ENCODE data around the gene CIBAR2.
"Not testable (repeated sequence)": the region's sequence is repeated elsewhere in the genome, so short reads cannot be mapped to it uniquely, and the experiment has no call there.

The CIBAR2 gene

GRCh38 chr16:85127379-85127723, 15.1 kb upstream of the CIBAR2 start:
- no peak for DNase-seq

GRCh38 chr16:85126705-85127378, 14.6 kb upstream of the CIBAR2 start:
- peak; percentile 26 for DNase-seq

GRCh38 chr16:85126394-85126704, 14.1 kb upstream of the CIBAR2 start:
- no peak for DNase-seq

- DNase-seq: no peak
Measured at GRCh38 chr16:85125570-85126393, 13.5 kb upstream of the CIBAR2 start.

GRCh38 chr16:85124636-85125346, 12.5 kb upstream of the CIBAR2 start:
- DNase-seq: no peak

GRCh38 chr16:85123891-85124635, 11.8 kb upstream of the CIBAR2 start:
- DNase-seq: no peak

- not testable (repeated sequence) for DNase-seq
Measured at GRCh38 chr16:85123441-85123840, 11.2 kb upstream of the CIBAR2 start.

- DNase-seq: no peak
Measured at GRCh38 chr16:85120006-85120340, 7.7 kb upstream of the CIBAR2 start.

GRCh38 chr16:85117418-85117817, 5.1 kb upstream of the CIBAR2 start:
- no peak for DNase-seq

GRCh38 chr16:85114909-85115567, 2.8 kb upstream of the CIBAR2 start:
- DNase-seq: peak; percentile 76

- no peak for DNase-seq
Measured at GRCh38 chr16:85113913-85114312, 1.6 kb upstream of the CIBAR2 start.

- DNase-seq: no peak
Measured at GRCh38 chr16:85113168-85113733, 979 bp upstream of the CIBAR2 start.

- no peak for DNase-seq
Measured at GRCh38 chr16:85111184-85111583, 1.1 kb downstream of the CIBAR2 start.

GRCh38 chr16:85110105-85110504, 2.2 kb downstream of the CIBAR2 start:
- no peak for DNase-seq

- no peak for DNase-seq
Measured at GRCh38 chr16:85107532-85107931, 4.7 kb downstream of the CIBAR2 start.

- DNase-seq: no peak
Measured at GRCh38 chr16:85107083-85107482, 5.2 kb downstream of the CIBAR2 start.

- no peak for DNase-seq
Measured at GRCh38 chr16:85105475-85105874, 6.8 kb downstream of the CIBAR2 start.

GRCh38 chr16:85104821-85105391, 7.4 kb downstream of the CIBAR2 start:
- DNase-seq: no peak

GRCh38 chr16:85104147-85104546, 8.1 kb downstream of the CIBAR2 start:
- DNase-seq: no peak

GRCh38 chr16:85103114-85104079, 8.9 kb downstream of the CIBAR2 start:
- no peak for DNase-seq

Measured in NCI-H2227 treated with DMSO at 0.1 percent for 48 hours (cell line).